DND-41 (cell line): ENCODE data around the gene BNC2.

Source experiments
- CTCF ChIP-seq: IDR thresholded peaks from 2 replicates; pipeline ENCODE4 v1.5.1; 2012; ENCODE audit warnings: borderline replicate concordance, low read length, moderate library complexity, mild to moderate bottlenecking; ENCODE audit not compliant: poor library complexity, severe bottlenecking; ENCODE audit errors: extremely low read depth
- EZH2 ChIP-seq: IDR thresholded peaks from 3 replicates; pipeline ENCODE4 v1.6.1; 2012; ENCODE audit warnings: borderline replicate concordance, low read depth, mild to moderate bottlenecking, moderate library complexity, low read length, inconsistent platforms; ENCODE audit not compliant: severe bottlenecking

GRCh38 chr9:16524078-16524477, 346.4 kb downstream of the BNC2 start:
- TF ChIP-seq CTCF (no peak), EZH2 (no peak)
